IPS-15b (cell line): ENCODE measurements around the gene TM7SF2.

Source experiments
- H3K27me3 ChIP-seq: one replicate; pipeline ENCODE4 v1.6.1; 2013; ENCODE audit warnings: low read length; ENCODE audit not compliant: control insufficient read depth, insufficient read depth
- H3K36me3 ChIP-seq: one replicate; pipeline ENCODE4 v1.6.1; 2013; ENCODE audit warnings: low read length; ENCODE audit not compliant: control insufficient read depth, insufficient read depth
- H3K4me1 ChIP-seq: one replicate; pipeline ENCODE4 v1.6.1; 2013; ENCODE audit warnings: mild to moderate bottlenecking, low read length; ENCODE audit not compliant: control insufficient read depth, insufficient read depth
- H3K4me3 ChIP-seq: one replicate; pipeline ENCODE4 v1.5.1; 2013; ENCODE audit warnings: low read depth, low read length
- H3K9ac ChIP-seq: one replicate; pipeline ENCODE4 v1.6.1; 2013; ENCODE audit warnings: low read depth, mild to moderate bottlenecking, low read length
- H3K9me3 ChIP-seq: one replicate; pipeline ENCODE4 v1.6.1; 2013; ENCODE audit warnings: mild to moderate bottlenecking, low read length; ENCODE audit not compliant: control insufficient read depth, insufficient read depth

The TM7SF2 gene

DNA sequence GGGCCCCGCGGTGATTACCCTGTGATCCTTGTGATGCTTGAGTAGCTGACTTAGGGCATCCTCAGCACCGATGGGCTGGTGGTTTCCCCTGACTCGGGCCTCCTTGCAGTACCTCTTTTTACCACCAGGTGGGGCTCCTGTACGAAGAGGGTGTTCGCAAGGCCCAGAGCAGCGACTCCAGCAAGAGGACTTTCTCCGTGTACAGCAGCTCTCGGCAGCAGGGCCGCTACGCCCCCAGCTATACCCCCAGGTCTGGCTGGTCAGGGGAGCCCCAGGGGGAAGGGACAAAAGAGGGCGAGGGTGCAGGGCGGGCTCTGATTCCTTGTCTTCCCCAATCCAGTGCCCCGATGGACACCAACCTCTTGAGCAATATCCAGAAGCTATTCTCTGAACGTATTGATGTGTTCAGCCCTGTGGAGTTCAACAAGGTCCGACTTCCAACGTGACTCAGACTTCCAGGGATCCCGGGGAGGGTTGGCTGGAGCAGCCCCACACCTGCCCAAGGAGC is 1.3 kb upstream of the TM7SF2 start:
- Histone ChIP-seq H3K4me1 (peaks cover 3% of the 10 kb centered on the region), H3K9ac (no peak overlapping the region), H3K9me3 (no peaks in the 10 kb centered on the region), H3K4me3 (no peak overlapping the region), H3K36me3 (peaks cover 25% of the 10 kb centered on the region), H3K27me3 (no peaks in the 10 kb centered on the region)

DNA sequence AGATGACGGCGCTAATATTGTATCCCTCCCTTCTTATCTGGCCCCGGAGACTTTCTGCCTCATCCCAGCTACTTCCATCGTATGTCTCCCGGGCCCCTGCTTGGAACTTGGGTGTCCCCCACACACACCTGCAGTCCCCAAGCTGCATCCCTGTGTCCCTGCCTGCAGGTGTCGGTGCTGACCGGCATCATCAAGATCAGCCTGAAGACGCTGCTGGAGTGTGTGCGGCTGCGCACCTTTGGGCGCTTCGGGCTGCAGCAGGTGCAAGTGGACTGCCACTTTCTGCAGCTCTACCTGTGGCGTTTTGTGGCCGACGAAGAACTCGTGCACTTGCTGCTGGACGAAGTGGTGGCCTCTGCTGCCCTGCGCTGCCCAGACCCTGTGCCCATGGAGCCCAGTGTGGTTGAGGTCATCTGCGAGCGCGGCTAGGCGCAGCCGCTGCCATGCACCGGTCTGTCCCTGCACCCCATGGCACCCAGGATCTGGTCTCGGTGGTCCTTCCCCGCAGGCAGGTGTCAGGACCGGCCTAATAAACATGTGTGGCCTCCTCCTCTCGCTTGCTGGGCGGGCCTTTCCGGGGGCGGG is 421 bp upstream of the TM7SF2 start:
- no peaks in the 10 kb centered on the region for H3K27me3 ChIP-seq
- H3K4me3 ChIP-seq, result peak overlapping the region; percentile 35
- H3K36me3 ChIP-seq, result peaks cover 32% of the 10 kb centered on the region
- H3K9me3 ChIP-seq, result no peaks in the 10 kb centered on the region
- H3K4me1 ChIP-seq, result peaks cover 3% of the 10 kb centered on the region
- H3K9ac ChIP-seq, result no peak overlapping the region

DNA sequence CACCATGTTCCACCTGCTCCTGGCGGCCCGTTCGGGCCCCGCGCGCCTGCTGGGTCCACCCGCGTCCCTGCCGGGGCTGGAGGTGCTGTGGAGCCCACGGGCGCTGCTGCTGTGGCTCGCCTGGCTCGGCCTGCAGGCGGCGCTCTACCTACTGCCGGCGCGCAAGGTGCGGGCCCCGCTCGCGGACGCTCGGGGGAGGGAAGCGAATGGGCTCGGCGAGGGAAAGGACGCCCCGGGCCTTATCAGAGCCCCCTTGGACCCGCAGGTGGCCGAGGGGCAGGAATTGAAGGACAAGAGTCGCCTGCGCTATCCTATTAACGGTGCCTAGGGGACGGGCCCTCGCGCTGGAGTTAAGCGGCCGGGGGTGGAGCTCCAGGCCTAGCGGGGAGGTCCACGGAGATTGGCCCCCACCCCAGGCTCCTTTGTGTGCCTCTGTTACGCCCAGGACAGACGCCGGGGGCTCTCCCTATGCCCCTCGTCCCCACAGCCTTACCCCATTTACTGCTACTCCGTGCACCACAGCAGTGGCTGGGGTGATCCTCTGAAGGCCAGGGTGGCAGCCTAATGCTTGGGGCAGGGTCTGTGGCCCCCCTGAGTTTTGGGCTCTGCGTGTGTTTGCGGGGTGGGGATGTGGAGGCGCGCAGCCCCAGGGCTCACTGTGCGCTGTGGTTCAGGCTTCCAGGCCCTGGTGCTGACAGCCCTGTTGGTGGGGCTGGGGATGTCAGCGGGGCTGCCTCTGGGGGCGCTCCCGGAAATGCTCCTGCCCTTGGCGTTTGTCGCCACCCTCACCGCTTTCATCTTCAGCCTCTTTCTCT is 1.1 kb downstream of the TM7SF2 start:
- H3K27me3 ChIP-seq, result no peaks in the 10 kb centered on the region
- H3K9ac ChIP-seq, result peak overlapping the region; percentile 87
- peak overlapping the region; percentile 76 for H3K4me3 ChIP-seq
- H3K36me3 ChIP-seq, result peaks cover 30% of the 10 kb centered on the region
- H3K4me1 ChIP-seq, result peaks cover 3% of the 10 kb centered on the region
- no peaks in the 10 kb centered on the region for H3K9me3 ChIP-seq

DNA sequence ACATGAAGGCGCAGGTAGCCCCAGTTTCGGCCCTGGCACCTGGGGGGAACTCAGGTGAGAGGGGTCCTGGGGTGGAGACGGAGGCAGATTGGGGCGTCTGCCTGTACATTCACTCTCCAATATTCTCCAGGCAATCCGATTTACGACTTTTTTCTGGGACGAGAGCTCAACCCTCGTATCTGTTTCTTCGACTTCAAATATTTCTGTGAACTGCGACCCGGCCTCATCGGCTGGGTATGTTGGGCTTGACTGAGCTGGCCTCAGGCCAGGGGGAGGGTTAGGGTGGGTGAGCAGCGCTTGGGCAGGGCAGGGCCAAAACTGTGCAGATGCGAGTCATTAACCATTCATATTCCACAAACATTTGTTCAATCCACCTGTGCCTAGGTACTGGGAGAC is 1.7 kb downstream of the TM7SF2 start:
- Histone ChIP-seq H3K9ac (peak overlapping the region; percentile 47), H3K27me3 (no peaks in the 10 kb centered on the region), H3K9me3 (no peaks in the 10 kb centered on the region), H3K4me3 (peak overlapping the region; percentile 76), H3K36me3 (peaks cover 28% of the 10 kb centered on the region), H3K4me1 (peaks cover 3% of the 10 kb centered on the region)

DNA sequence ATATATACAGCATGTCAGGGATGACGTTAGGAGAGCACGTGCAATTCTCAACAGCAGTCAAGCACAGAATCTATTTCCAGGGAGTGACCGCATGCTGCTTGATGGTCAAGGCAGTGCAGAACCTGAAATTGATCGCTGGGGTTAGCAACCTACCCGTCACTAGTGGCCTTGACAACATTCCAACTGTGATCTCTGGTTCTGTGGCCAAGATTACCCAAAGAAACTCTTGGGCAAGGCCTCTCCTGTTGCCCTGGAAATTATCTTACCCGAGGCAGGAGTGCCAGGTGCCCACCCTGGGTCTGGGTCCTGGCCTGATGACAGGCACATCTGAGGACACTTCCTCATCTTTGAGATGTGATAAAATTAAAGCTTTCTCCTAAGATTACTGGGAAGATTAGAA is 2.2 kb downstream of the TM7SF2 start:
- H3K9ac ChIP-seq, result peak overlapping the region; percentile 47
- H3K36me3 ChIP-seq, result peaks cover 27% of the 10 kb centered on the region
- no peaks in the 10 kb centered on the region for H3K9me3 ChIP-seq
- no peaks in the 10 kb centered on the region for H3K27me3 ChIP-seq
- H3K4me1 ChIP-seq, result peaks cover 3% of the 10 kb centered on the region
- peak overlapping the region; percentile 76 for H3K4me3 ChIP-seq

DNA sequence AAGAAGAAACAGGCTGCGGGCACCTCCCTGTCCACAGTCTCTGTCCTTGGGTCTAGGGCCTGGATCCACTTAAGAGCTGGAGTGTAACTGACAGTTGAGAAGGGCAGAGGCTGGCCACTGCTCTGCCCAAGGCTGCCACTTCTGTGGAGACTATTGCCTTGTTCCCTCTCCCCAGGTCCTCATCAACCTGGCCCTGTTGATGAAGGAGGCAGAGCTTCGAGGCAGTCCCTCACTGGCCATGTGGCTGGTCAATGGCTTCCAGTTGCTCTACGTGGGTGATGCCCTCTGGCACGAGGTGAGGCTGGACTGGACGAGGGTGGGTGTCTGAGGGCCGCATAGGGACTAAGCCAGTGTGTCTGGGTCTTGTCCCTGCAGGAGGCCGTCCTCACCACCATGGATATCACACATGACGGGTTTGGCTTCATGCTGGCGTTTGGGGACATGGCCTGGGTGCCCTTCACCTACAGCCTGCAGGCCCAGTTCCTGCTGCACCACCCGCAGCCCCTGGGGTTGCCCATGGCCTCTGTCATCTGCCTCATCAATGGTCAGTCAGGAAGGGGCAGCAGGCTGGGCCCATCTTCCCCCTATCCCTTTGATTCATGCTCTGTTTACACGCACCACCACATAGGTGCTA is 3.0 kb downstream of the TM7SF2 start:
- H3K36me3 ChIP-seq, result peaks cover 29% of the 10 kb centered on the region
- H3K9me3 ChIP-seq, result no peaks in the 10 kb centered on the region
- peaks cover 3% of the 10 kb centered on the region for H3K4me1 ChIP-seq
- H3K9ac ChIP-seq, result no peak overlapping the region
- H3K4me3 ChIP-seq, result no peak overlapping the region
- no peaks in the 10 kb centered on the region for H3K27me3 ChIP-seq

DNA sequence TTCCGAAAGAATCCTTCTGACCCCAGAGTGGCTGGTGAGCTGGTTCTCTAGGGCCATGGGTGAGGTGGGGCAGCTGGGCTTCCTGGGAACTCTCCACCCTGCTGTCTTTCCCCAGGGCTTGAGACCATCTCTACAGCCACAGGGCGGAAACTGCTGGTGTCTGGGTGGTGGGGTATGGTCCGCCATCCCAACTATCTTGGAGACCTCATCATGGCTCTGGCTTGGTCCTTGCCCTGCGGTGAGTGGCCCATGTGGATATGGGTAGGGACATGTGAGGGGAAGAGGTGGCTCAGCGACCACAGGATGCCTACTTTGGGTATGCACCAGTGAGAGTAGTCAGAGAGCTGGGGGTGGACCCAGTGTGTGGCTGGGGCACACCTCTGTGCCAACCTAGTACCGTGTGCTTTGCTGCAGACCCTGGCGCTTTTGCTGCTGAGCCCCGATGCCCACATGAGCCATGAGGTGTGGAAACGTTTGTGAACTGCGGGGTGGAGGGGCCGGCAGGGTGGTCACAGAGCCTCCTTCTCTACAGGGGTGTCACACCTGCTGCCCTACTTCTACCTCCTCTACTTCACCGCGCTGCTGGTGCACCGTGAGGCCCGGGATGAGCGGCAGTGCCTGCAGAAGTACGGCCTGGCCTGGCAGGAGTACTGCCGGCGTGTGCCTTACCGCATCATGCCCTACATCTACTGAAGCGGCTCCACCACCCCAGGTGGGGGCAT is 3.9 kb downstream of the TM7SF2 start:
- H3K27me3 ChIP-seq, result no peaks in the 10 kb centered on the region
- H3K4me3 ChIP-seq, result no peak overlapping the region
- peaks cover 37% of the 10 kb centered on the region for H3K36me3 ChIP-seq
- no peaks in the 10 kb centered on the region for H3K9me3 ChIP-seq
- H3K4me1 ChIP-seq, result peaks cover 3% of the 10 kb centered on the region
- no peak overlapping the region for H3K9ac ChIP-seq

DNA sequence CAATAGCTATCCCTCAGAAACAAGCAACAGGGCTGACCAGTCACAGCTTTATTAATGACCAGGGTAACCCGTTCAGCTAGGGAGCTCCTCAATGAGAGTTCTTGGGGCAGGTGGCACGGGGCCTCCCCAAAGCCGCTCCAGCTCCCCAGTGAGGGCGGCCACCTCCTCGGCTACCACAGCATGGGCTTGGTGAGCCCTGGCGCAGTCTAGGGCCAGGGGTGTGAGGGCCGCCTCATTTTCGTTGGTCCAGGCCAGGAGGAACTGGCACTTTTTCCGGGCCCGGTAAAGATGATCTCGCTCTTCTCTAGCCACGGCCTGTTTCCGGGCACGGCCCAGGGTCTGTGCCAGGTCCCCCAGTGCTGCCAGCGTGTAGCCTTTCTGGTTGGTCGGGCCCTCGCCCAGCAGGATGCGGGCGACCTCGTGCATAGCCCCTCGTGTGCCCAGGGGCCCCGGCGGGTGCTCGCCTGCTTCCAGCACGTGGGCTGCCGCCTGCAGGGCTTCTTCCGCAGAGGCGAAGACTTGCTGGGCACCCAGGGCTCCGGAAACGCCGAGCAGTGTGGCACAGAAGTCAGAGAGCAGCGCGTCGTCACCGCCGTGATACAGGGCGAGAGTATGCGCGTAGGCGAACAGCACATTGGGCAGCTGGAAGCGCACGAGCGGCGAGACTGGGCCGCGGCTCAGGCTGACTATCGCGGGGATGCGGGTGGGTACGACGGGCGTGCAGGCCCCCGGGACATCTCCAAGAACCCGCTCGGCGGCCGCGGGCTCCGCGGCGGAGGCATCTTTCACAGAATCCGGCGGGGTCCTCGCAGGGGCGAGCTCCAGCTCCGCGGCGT is 4.9 kb downstream of the TM7SF2 start:
- no peaks in the 10 kb centered on the region for H3K9me3 ChIP-seq
- H3K9ac ChIP-seq, result peak overlapping the region; percentile 81
- peaks cover 38% of the 10 kb centered on the region for H3K36me3 ChIP-seq
- H3K4me3 ChIP-seq, result peak overlapping the region; percentile 88
- no peaks in the 10 kb centered on the region for H3K27me3 ChIP-seq
- H3K4me1 ChIP-seq, result peaks cover 3% of the 10 kb centered on the region

DNA sequence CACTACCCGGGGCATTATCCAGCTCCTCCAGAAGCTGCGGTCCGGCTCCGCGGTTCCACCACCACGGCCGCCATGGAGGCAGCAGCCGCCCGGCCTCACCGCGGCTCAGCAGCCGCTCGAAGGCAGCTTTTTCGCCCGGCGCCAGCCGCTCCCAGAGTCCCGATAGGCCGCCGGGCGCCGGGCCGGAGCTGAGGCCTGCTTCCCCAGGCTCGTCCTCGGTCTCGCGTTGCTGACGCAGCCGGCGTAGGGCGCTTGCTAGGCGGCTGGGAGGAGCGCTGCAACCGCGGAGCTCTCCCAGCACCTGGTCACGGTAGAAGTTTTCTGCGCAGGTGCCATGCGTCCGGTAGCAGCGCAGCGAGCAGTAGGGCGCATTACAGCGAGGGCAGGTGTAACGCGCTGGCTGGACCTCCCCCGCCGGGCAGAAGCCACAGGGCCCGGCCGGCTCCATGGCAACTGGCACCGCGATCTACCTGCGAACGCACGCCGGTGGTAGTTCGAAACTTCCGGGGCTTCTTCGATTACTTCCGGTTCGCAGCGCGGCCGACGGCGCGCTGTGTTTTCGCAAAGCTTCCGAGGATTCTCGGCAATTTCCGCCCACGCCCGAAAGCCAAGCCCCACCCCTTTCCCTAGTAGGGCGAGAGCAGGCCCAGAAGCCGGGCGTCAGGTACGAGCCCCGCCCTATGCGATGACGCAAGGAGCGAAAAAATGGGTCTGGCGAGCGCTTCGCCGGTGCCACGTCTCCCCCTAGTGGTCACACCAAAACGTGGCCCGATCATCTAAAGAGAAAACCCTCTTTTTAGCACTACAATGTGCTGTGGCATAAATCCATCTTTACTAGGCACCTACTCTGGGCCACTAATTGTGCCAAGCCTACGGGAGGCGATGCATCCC is 5.8 kb downstream of the TM7SF2 start, which contains the start of gene ZNHIT2:
Gene ZNHIT2 (minus strand): TSS at position 496 of the 891 bp plus-strand sequence. CDS start 48 bp downstream, at position 448.
- H3K27me3 ChIP-seq, result no peaks in the 10 kb centered on the region
- peak within 1 kb of the TSS; percentile 88 for H3K4me3 ChIP-seq
- H3K4me1 ChIP-seq, result peaks cover 3% of the 10 kb centered on the region
- H3K9ac ChIP-seq, result peak within 1 kb of the TSS; percentile 81
- H3K9me3 ChIP-seq, result no peaks in the 10 kb centered on the region
- peaks cover 38% of the 10 kb centered on the region for H3K36me3 ChIP-seq

DNA sequence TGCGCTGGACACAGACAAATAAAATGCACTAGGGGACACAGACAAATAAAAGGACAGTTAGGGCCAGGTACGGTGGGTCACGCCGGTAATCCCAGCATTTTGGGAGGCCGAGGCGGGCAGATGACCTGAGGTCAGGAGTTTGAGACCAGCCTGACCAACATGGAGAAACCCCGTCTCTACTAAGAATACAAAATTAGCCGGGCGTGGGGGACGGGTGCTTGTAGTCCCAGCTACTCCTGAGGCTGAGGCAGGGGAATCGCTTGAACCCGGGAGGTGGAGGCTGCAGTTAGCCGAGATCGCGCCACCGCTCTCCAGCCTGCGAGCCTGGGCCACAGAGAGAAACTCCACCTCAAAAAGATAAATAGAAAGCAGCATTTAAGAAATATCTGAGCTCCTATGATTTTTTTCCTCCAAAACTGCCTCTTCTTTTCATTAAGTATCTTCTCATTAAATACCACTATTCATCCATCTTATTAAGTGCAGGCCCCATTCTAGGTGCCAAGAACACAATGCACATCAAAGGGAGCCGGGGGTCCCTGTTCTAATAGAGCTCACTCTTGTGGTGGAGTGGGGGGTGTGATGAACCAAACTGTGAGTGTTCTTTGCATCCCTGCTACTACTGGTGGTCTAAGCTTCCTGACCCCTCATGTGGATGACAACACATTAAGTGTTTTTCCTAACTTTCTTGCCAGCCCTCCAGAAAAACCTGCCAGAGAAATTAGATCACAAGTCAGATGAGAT is 6.6 kb downstream of the TM7SF2 start:
- Histone ChIP-seq H3K9ac (no peak overlapping the region), H3K9me3 (no peaks in the 10 kb centered on the region), H3K27me3 (no peaks in the 10 kb centered on the region), H3K4me1 (peaks cover 3% of the 10 kb centered on the region), H3K36me3 (peaks cover 38% of the 10 kb centered on the region), H3K4me3 (no peak overlapping the region)
